Uterus (tissue), 4 donors: Measurements from ENCODE around the gene LEKR1. TPM values are rescaled to one million over a fixed set of nuclear protein-coding genes. Genes with fewer than 3 reads are reported as not detected.
A peak's percentile ranks its signal among the peaks of the same experiment; 100 is the strongest.
"Not testable (repeated sequence)": the region's sequence is repeated elsewhere in the genome, so short reads cannot be mapped to it uniquely, and the experiment has no call there.

Experiments used
- DNase-seq, 2 donors: peaks; one replicate each; pipeline ENCODE4 v3.0.0-alpha.2; 2019 to 2020
- H3K27ac ChIP-seq, 2 donors: fragments of 200-600 bp; sonication (generic); 1 replicate in 1 of 2; 2 replicates in 1 of 2; pipeline ENCODE4 v1.5.1; 2016 to 2018
- H3K27me3 ChIP-seq, 2 donors: fragments of 200-600 bp; sonication (generic); one replicate each; pipeline ENCODE4 v1.5.1; 2018 to 2019; ENCODE audit warnings: control low read depth in 1 of 2
- H3K36me3 ChIP-seq, 2 donors: fragments of 200-600 bp; sonication (generic); one replicate each; pipeline ENCODE4 v1.5.1; 2019; ENCODE audit warnings: control low read depth in 1 of 2
- H3K4me1 ChIP-seq, 2 donors: fragments of 200-600 bp; sonication (generic); one replicate each; pipeline ENCODE4 v1.5.1; 2018 to 2019; ENCODE audit warnings: control low read depth in 1 of 2
- H3K4me3 ChIP-seq, 2 donors: fragments of 200-600 bp; sonication (generic); 1 replicate in 1 of 2; 2 replicates in 1 of 2; pipeline ENCODE4 v1.5.1; 2018 to 2019; ENCODE audit warnings: mild to moderate bottlenecking in 1 of 2
- H3K9me3 ChIP-seq, 2 donors: fragments of 200-600 bp; sonication (generic); one replicate each; pipeline ENCODE4 v1.5.1; 2019; ENCODE audit warnings: control low read depth in 1 of 2
- POLR2A ChIP-seq, 2 donors: fragments of 450-650 bp; IDR thresholded peaks; one replicate each; pipeline ENCODE4 v1.6.1; 2016; ENCODE audit warnings: antibody characterized with exemption in 2 of 2, mild to moderate bottlenecking in 1 of 2, moderate library complexity in 1 of 2
- intact Hi-C: fragments of 100-400 bp; cut with DNase I; formaldehyde crosslinking; loops from one replicate; pipeline ENCODE4 v1.15.1; 2023; ENCODE audit warnings: low total_unique reads
- total RNA-seq, 4 donors: library from RNA; depleted of rRNA in 3 of 4; stranded (reverse); fragments of >200 nt in 3 of 4; gene quantifications; one replicate each; pipeline versions ENCODE4 v1.1.0 to v1.2.4, GENCODE V29; 2014 to 2023
- TF ChIP-seq, protein P1 (sequence below), 4 experiments: fragments of 200-600 bp in 2 of 4; fragments of 450-650 bp in 2 of 4; sonication (generic) in 2 of 4; IDR thresholded peaks; one replicate each; pipeline ENCODE4 v1.5.1; 2016 to 2019; ENCODE audit warnings: antibody characterized with exemption in 4 of 4, mild to moderate bottlenecking in 2 of 4, moderate library complexity in 1 of 4
- donor health status: DM: yes; HTN: yes; CAD: no.

Gene LEKR1
- total RNA-seq, 4 donors from 2014 or later: 0.26 to 4.8 (median 2.8) TPM; not detected in 1

DNA sequence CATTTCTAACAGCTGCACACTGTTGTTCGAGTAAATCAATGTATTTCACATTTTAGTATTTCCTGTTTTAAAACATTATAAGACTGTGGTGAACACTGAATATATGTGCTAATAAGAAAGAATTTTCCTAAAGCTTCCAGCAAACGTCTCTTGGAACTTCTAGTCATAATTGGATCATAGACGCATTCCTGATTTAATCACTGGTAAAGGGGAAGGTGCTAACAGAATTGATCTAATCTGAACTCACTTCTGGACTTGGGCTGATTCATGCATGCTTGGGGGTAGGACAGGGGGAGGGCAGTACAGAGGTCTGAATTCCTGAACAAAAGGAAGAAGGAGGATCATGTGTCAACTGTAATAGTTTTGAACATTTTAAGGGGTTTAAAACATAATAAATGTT lies 7.3 kb upstream of the LEKR1 start:
- Histone ChIP-seq H3K4me3 (no peak overlapping the region), H3K27me3 (no peaks in the 10 kb centered on the region), H3K36me3 (no peaks in the 10 kb centered on the region), H3K4me1 (peaks cover 0 to 7% of the 10 kb centered on the region in 2 donors), H3K27ac (no peak overlapping the region), H3K9me3 (no peaks in the 10 kb centered on the region)
- intact Hi-C loops: loop anchor here (10.0 kb wide), 1 partner anchor 144 kb away; the partner anchor contains the start of gene TIPARP
- TF ChIP-seq, protein P1, sequence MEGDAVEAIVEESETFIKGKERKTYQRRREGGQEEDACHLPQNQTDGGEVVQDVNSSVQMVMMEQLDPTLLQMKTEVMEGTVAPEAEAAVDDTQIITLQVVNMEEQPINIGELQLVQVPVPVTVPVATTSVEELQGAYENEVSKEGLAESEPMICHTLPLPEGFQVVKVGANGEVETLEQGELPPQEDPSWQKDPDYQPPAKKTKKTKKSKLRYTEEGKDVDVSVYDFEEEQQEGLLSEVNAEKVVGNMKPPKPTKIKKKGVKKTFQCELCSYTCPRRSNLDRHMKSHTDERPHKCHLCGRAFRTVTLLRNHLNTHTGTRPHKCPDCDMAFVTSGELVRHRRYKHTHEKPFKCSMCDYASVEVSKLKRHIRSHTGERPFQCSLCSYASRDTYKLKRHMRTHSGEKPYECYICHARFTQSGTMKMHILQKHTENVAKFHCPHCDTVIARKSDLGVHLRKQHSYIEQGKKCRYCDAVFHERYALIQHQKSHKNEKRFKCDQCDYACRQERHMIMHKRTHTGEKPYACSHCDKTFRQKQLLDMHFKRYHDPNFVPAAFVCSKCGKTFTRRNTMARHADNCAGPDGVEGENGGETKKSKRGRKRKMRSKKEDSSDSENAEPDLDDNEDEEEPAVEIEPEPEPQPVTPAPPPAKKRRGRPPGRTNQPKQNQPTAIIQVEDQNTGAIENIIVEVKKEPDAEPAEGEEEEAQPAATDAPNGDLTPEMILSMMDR (IDR thresholded peaks at IDR 0.05): no peak
- no peak for TF ChIP-seq POLR2A (IDR thresholded peaks at IDR 0.05)
- DNase-seq: no peak

DNA sequence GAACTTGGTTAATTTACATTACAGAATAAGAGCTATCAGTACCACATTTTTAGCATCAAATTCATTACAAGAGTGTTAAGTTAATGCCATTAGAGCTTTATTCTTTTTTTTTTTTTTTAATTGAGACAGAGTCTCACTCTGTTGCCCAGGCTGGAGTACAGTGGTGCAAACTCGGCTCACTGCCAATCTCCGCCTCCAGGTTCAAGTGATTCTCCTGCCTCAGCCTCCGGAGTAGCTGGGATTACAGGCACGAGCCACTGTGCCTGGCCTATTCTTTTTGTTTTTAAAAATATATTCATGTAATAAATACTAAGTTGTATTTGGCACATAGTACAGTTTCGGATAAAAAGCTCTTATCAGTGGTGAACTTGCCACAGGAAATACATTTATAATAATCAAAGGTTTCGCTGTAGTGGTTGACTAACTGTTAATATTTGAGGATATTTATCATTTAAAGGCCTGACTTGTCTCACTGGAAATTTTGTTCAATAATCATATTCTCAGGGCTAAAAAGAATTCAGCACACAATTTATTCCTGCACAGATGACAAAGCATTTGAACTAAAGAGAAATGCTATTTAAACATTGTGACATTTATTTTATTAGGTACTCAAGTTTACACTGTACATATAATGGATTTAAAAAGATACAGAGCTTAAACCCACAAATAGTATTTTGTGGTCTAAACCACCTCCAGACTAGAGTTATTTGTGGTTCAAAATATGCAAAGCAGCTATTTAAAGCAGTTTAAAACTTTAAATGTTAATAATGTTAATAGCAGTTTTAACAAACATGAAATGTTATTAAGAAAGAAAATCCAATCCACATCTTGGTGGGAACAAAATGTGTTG lies 6.1 kb upstream of the LEKR1 start:
- H3K27ac ChIP-seq: no peak overlapping the region
- intact Hi-C loops: loop anchor here (10.0 kb wide), 1 partner anchor 145 kb away; the partner anchor contains the start of gene TIPARP
- TF ChIP-seq, protein P1 (IDR thresholded peaks at IDR 0.05): no peak
- no peak for TF ChIP-seq POLR2A (IDR thresholded peaks at IDR 0.05)

DNA sequence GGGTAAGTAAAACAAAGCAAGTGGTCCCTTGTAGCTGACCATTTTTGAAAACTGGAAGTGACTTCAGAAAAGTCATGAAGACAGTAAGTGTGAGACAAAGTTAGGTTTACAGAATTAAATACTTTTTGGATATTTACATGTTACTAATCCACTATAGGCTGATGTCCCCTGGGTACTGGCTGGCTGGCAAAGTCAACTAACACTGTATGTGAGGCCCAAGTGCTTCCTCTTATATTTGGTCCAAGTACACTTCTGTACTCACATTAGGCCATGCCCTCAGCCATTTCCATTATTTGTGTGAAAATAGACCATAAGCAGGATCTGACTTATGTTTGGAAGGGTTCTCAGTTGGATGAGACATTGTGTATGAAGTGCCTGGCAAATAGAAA lies 5.5 kb upstream of the LEKR1 start:
- no peaks in the 10 kb centered on the region for H3K36me3 ChIP-seq
- H3K4me1 ChIP-seq: peaks cover 0 to 7% of the 10 kb centered on the region in 2 donors
- H3K27ac ChIP-seq: no peak overlapping the region
- H3K4me3 ChIP-seq: no peak overlapping the region
- H3K9me3 ChIP-seq: no peaks in the 10 kb centered on the region
- DNase-seq: no peak
- intact Hi-C loops: no loop called here
- TF ChIP-seq, protein P1 (IDR thresholded peaks at IDR 0.05): no peak
- H3K27me3 ChIP-seq: no peaks in the 10 kb centered on the region

More for the DNA sequence above, 6.1 kb upstream of the LEKR1 start:
- Histone ChIP-seq H3K27me3 (no peaks in the 10 kb centered on the region), H3K4me1 (peaks cover 0 to 7% of the 10 kb centered on the region in 2 donors), H3K9me3 (no peaks in the 10 kb centered on the region), H3K4me3 (no peak overlapping the region), H3K36me3 (no peaks in the 10 kb centered on the region)
- DNase-seq: no peak

DNA sequence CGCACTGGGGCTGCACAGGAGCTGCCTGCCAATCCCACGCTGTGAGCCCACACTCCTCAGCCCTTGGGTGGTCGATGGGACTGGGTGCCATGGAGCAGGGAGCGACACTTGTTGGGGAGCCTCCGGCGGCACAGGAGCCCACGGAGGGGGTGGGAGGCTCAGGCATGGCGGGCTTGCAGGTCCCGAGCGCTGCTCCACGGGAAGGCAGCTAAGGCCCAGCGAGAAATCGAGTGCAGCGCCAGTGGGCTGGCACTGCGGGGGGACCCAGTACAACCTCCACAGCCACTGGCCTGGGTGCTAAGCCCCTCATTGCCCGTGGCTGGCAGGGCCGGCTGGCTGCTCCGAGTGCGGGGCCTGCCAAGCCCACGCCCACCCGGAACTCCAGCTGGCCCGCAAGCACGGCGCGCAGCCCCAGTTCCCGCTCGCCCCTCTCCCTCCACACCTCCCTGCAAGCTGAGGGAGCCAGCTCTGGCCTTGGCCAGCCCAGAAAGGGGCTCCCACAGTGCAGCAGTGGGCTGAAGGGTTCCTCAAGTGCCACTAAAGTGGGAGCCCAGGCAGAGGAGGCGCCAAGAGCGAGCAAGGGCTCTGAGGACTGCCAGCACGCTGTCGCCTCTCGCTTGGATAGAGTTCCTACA lies 3.4 kb upstream of the LEKR1 start:
- intact Hi-C loops, H3K36me3 ChIP-seq, H3K9me3 ChIP-seq, H3K4me1 ChIP-seq, DNase-seq, H3K27ac ChIP-seq, H3K4me3 ChIP-seq, H3K27me3 ChIP-seq: not testable (repeated sequence)

DNA sequence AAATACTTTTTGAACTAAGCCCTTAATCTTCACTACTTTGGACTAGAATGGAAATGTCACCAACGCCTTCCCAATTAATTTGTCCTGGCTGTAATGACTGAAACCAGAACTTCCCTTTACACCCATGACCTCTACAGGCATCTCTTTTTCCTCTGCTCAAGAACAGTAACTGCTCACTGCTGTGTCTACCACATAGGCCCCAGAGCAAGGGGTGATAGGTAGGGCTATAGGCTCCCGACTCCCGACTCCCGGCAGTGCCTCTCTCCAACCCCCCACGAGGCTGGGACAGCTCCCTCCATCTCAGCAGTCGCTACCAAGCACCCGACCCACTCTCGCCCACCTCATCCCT lies 384 bp upstream of the LEKR1 start:
- DNase-seq: no peak
- Histone ChIP-seq H3K27me3 (no peaks in the 10 kb centered on the region), H3K4me3 (peak overlapping the region; percentile 51 to 53), H3K36me3 (no peaks in the 10 kb centered on the region), H3K9me3 (no peaks in the 10 kb centered on the region), H3K4me1 (no peaks in the 10 kb centered on the region), H3K27ac (peak overlapping the region; percentile 75 to 84)
- TF ChIP-seq, protein P1 (IDR thresholded peaks at IDR 0.05): no peak
- no peak for TF ChIP-seq POLR2A (IDR thresholded peaks at IDR 0.05)
- intact Hi-C loops: no loop called here
